Measurements from ENCODE around the gene PAX3. TPM values are rescaled to one million over a fixed set of nuclear protein-coding genes. Genes with fewer than 3 reads are reported as not detected.

The PAX3 gene
- total and polyA plus RNA-seq, 9 of the 15 experiments (the other 6 are each of a cell fraction or from before 2014, with no cell fraction given): not detected

GRCh38 chr2:222301796-222302118, 3.0 kb upstream of the PAX3 start (continued):
- TF ChIP-seq ZBTB33 (CRISPR knock-in tag; IDR thresholded peaks at IDR 0.05): no peak

- BruUV-seq (replicated peaks): no TSS peak
- Histone ChIP-seq H3K4me3 (no peak overlapping the region), H3K9me3 (replicated peaks; ENCODE audit: control insufficient read depth, insufficient read depth, low read depth, low read length) (no peaks in the 10 kb centered on the region), H3K4me2 (ENCODE audit: insufficient read depth, low read length) (no peak overlapping the region), H2AFZ (ENCODE audit: low read depth, low read length) (no peak overlapping the region), H3K4me1 (replicated peaks in 1 of 2; ENCODE audit: control insufficient read depth in 2 of 2, insufficient read depth in 2 of 2, low read length in 2 of 2) (peaks cover 0 to 12% of the 10 kb centered on the region in 2 experiments; a peak in 1 of 5 replicates), H3K27me3 (ENCODE audit: control insufficient read depth in 2 of 2, insufficient read depth in 2 of 2, low read length in 2 of 2) (peaks cover 0 to 81% of the 10 kb centered on the region in 2 experiments; a peak in 4 of 5 replicates), H4K20me1 (replicated peaks; ENCODE audit: control insufficient read depth, insufficient read depth, low read length) (no peaks in the 10 kb centered on the region), H3K36me3 (ENCODE audit: control insufficient read depth, insufficient read depth, low read length) (no peaks in the 10 kb centered on the region), H3K9me1 (ENCODE audit: control insufficient read depth, insufficient read depth, low read length) (no peaks in the 10 kb centered on the region), H3K27ac (ENCODE audit: extremely low read depth, low read depth, low read length) (no peak overlapping the region), H3K9ac (ENCODE audit: insufficient read depth in 1 of 2, low read depth in 2 of 2, low read length in 2 of 2) (no peak overlapping the region), H3K79me2 (ENCODE audit: control insufficient read depth, insufficient read depth, low read length) (no peaks in the 10 kb centered on the region)
- FAIRE-seq (no peak), DNase-seq (ENCODE audit: extremely low read depth in 1 of 4, low spot score in 3 of 4) (no peak), ATAC-seq (no peak)
- in situ Hi-C loops (cut with MboI) (loop anchor here (25.0 kb wide), 1 partner anchor 261 kb away; no protein-coding TSS in a partner anchor), intact Hi-C loops (cut with micrococcal nuclease) (no loop called here)
- no peak for TF ChIP-seq POLR3G (IDR thresholded peaks at IDR 0.05; ENCODE audit: extremely low read depth, insufficient read length, insufficient replicate concordance)
- no peak for TF ChIP-seq CBX3 (IDR thresholded peaks at IDR 0.05; ENCODE audit: borderline replicate concordance in 1 of 2, low read length in 2 of 2)
- no peak for TF ChIP-seq EHMT2 (IDR thresholded peaks at IDR 0.05)
- TF ChIP-seq RBM17 (IDR thresholded peaks at IDR 0.05; ENCODE audit: borderline replicate concordance, low read depth, low read length): no peak
- no peak for TF ChIP-seq CGGBP1 (CRISPR knock-in tag; IDR thresholded peaks at IDR 0.05)
- no peak for TF ChIP-seq MXI1 (IDR thresholded peaks at IDR 0.05; ENCODE audit: low read depth, low read length)
- TF ChIP-seq NONO (IDR thresholded peaks at IDR 0.05; ENCODE audit: low read depth in 2 of 2, low read length in 1 of 2): no peak
- no peak for TF ChIP-seq NR3C1 (CRISPR knock-in tag; IDR thresholded peaks at IDR 0.05)
- no peak for TF ChIP-seq SMARCE1 (IDR thresholded peaks at IDR 0.05)
- no peak for TF ChIP-seq MTA2 (IDR thresholded peaks at IDR 0.05; ENCODE audit: low read depth)
- TF ChIP-seq CC2D1A (IDR thresholded peaks at IDR 0.05): no peak
- no peak for TF ChIP-seq TBL1XR1 (IDR thresholded peaks at IDR 0.05; ENCODE audit: low read length in 2 of 2)
- no peak for TF ChIP-seq ETS1 (conservative IDR thresholded peaks at IDR 0.05; ENCODE audit: control insufficient read depth, low read depth, low read length)
- no peak for TF ChIP-seq HBP1 (CRISPR knock-in tag; IDR thresholded peaks at IDR 0.05)
- ChIA-PET POLR2A (no interaction called here), CTCF (ENCODE audit: low intra/inter-chr PET ratio) (no interaction called here)
- 1% methylated on average over 15 of the region's 34 CpGs for WGBS (ENCODE audit: insufficient coverage, low coverage, missing lambda C conversion rate)
Observed at GRCh38 chr2:222301053-222301795, 2.4 kb upstream of the PAX3 start.
